OCI-LY1 (cell line): ENCODE data around the gene DRC7.

Experiments used
- CTCF ChIP-seq: fragments of 200-600 bp; sonication (generic), shearing (Covaris generic); IDR thresholded peaks from 2 replicates; pipeline ENCODE4 v1.5.1; 2017; ENCODE audit warnings: mild to moderate bottlenecking, antibody characterized with exemption, low read length, moderate library complexity, mixed read lengths
- EZH2 ChIP-seq: fragments of 200-600 bp; sonication (generic), shearing (Covaris generic); IDR thresholded peaks from 2 replicates; pipeline ENCODE4 v1.8.0; 2017; ENCODE audit warnings: borderline replicate concordance, mixed run types, mild to moderate bottlenecking, antibody characterized with exemption, low read length, moderate library complexity, mixed read lengths

GRCh38 chr16:57723170-57723569 is 28.6 kb downstream of the DRC7 start:
- TF ChIP-seq CTCF, result peak; percentile 13; the same call in 1 of the 2 replicates
- no peak for TF ChIP-seq EZH2
